K562 (cell line): Measurements from ENCODE around the gene TNNT2. TPM values are rescaled to one million over a fixed set of nuclear protein-coding genes. Genes with fewer than 3 reads are reported as not detected.
A peak's percentile ranks its signal among the peaks of the same experiment; 100 is the strongest.

ENCODE experiments used
- ATAC-seq: fragments of 200-7000 bp; cut with Tn5 transposase; 3 replicates; pipeline ENCODE4 v1.9.1; 2020; ENCODE audit warnings: moderate library complexity
- BruUV-seq: library from RNA; stranded (reverse); fragments of 400-500 nt; replicated peaks from 2 replicates; lab custom pipeline; 2021; lab: Mats Ljungman, UMichigan
- CTCF ChIA-PET: fragments of 300-600 bp; formaldehyde crosslinking; extraction: SDS; loops from one replicate; lab custom pipeline; 2021; ENCODE audit warnings: low intra/inter-chr PET ratio; lab: Yijun Ruan, JAX
- POLR2A ChIA-PET: fragments of 300-600, 350-650 bp; sonication (Branson Sonifier 250); formaldehyde crosslinking; extraction: SDS; loops from one replicate; lab custom pipeline; 2021; ENCODE audit warnings: antibody characterized with exemption, inconsistent platforms; lab: Yijun Ruan, JAX
- DNase-seq, 4 experiments: peaks; one replicate each; pipeline versions ENCODE4 v3.0.0 to v3.0.0-alpha.2; 2011 to 2018; ENCODE audit warnings: low spot score in 3 of 4, mixed read lengths in 3 of 4; ENCODE audit errors: extremely low read depth in 1 of 4
- FAIRE-seq: peaks from 2 replicates; lab custom pipeline; 2011; peaks lifted over from hg19 to GRCh38; lab: Jason Lieb, UNC
- H2AFZ ChIP-seq: 2 replicates; pipeline ENCODE4 v1.6.0; 2011; ENCODE audit warnings: low read depth, low read length, control low read depth, inconsistent platforms
- H3K27ac ChIP-seq: fragments of 200-600 bp; 3 replicates; pipeline ENCODE4 v1.8.0; 2011; ENCODE audit warnings: low read depth, mild to moderate bottlenecking, control low read depth, inconsistent platforms, low read length, moderate library complexity, mixed read lengths; ENCODE audit errors: extremely low read depth
- H3K27me3 ChIP-seq, 2 experiments: fragments of 300-600 bp in 1 of 2; 2 replicates in 1 of 2; 3 replicates in 1 of 2; pipeline versions ENCODE4 v1.6.0 to v1.8.0; 2011; ENCODE audit warnings: inconsistent platforms in 2 of 2, low read length in 2 of 2, mild to moderate bottlenecking in 1 of 2, mixed read lengths in 1 of 2, moderate library complexity in 1 of 2; ENCODE audit not compliant: control insufficient read depth in 2 of 2, insufficient read depth in 2 of 2
- H3K36me3 ChIP-seq: fragments of 300-600 bp; 3 replicates; pipeline ENCODE4 v1.8.0; 2011; ENCODE audit warnings: mild to moderate bottlenecking, low read length, inconsistent platforms; ENCODE audit not compliant: control insufficient read depth, insufficient read depth
- H3K4me1 ChIP-seq, 2 experiments: fragments of 200-600 bp in 1 of 2; replicated peaks in 1 of 2; 2 replicates in 1 of 2; 3 replicates in 1 of 2; pipeline versions ENCODE4 v1.5.1 to v1.8.0; 2011; ENCODE audit warnings: inconsistent platforms in 2 of 2, low read length in 2 of 2, mild to moderate bottlenecking in 1 of 2, mixed read lengths in 1 of 2, moderate library complexity in 1 of 2; ENCODE audit not compliant: control insufficient read depth in 2 of 2, insufficient read depth in 2 of 2
- H3K4me2 ChIP-seq: 2 replicates; pipeline ENCODE4 v1.6.1; 2011; ENCODE audit warnings: low read length, control low read depth, inconsistent platforms, mixed read lengths; ENCODE audit not compliant: insufficient read depth
- H3K4me3 ChIP-seq: fragments of 200-600 bp; sonication (generic), shearing (Covaris generic); 2 replicates; pipeline ENCODE4 v1.5.1; 2016; ENCODE audit warnings: control low read depth, inconsistent platforms
- H3K79me2 ChIP-seq: fragments of 200-600 bp; 3 replicates; pipeline ENCODE4 v1.8.0; 2011; ENCODE audit warnings: low read length, inconsistent platforms; ENCODE audit not compliant: control insufficient read depth, insufficient read depth
- H3K9ac ChIP-seq, 2 experiments: 2 replicates each; pipeline versions ENCODE4 v1.6.0 to v1.6.1; 2011; ENCODE audit warnings: low read depth in 2 of 2, low read length in 2 of 2, control low read depth in 1 of 2, inconsistent platforms in 1 of 2, mild to moderate bottlenecking in 1 of 2, mixed read lengths in 1 of 2; ENCODE audit not compliant: insufficient read depth in 1 of 2
- H3K9me1 ChIP-seq: one replicate; pipeline ENCODE4 v1.6.0; 2011; ENCODE audit warnings: inconsistent platforms, mild to moderate bottlenecking, low read length, moderate library complexity; ENCODE audit not compliant: control insufficient read depth, insufficient read depth
- H3K9me3 ChIP-seq: replicated peaks from 2 replicates; pipeline ENCODE4 v1.5.1; 2011; ENCODE audit warnings: low read depth, low read length, inconsistent platforms; ENCODE audit not compliant: control insufficient read depth, insufficient read depth
- H4K20me1 ChIP-seq: replicated peaks from 2 replicates; pipeline ENCODE4 v1.6.1; 2011; ENCODE audit warnings: low read length, inconsistent platforms, mixed read lengths; ENCODE audit not compliant: control insufficient read depth, insufficient read depth
- CBX1 ChIP-seq: sonication (generic); IDR thresholded peaks from 2 replicates; pipeline ENCODE4 v1.6.1; 2016; ENCODE audit warnings: antibody characterized with exemption, low read depth, mild to moderate bottlenecking
- EZH2 ChIP-seq: IDR thresholded peaks from 2 replicates; pipeline ENCODE4 v1.6.1; 2012; ENCODE audit warnings: low read depth, mild to moderate bottlenecking, inconsistent platforms, low read length, borderline replicate concordance
- HLTF ChIP-seq: fragments of 450-650 bp; IDR thresholded peaks from 2 replicates; pipeline ENCODE4 v1.6.1; 2016
- HOMEZ ChIP-seq: fragments of 250-450 bp; sonication (Bioruptor Pico); IDR thresholded peaks from 2 replicates; pipeline ENCODE4 v1.4.0; 2020; ENCODE audit warnings: mild to moderate bottlenecking, moderate library complexity
- KLF1 ChIP-seq: fragments of 450-650 bp; IDR thresholded peaks from 2 replicates; pipeline ENCODE4 v1.6.1; 2016; ENCODE audit warnings: missing genetic modification characterization, missing compliant biosample characterization
- MITF ChIP-seq: IDR thresholded peaks from 2 replicates; pipeline ENCODE4 v1.6.1; 2014; ENCODE audit warnings: antibody characterized with exemption
- NCOA6 ChIP-seq: fragments of 450-650 bp; IDR thresholded peaks from 2 replicates; pipeline ENCODE4 v1.6.1; 2017; ENCODE audit warnings: mild to moderate bottlenecking
- NONO ChIP-seq, 2 experiments: fragments of 200-400 bp in 1 of 2; fragments of 450-650 bp in 1 of 2; formaldehyde crosslinking in 1 of 2; IDR thresholded peaks; 2 replicates each; pipeline ENCODE4 v1.6.1; 2017; ENCODE audit warnings: low read depth in 2 of 2, mild to moderate bottlenecking in 2 of 2, moderate library complexity in 2 of 2, low read length in 1 of 2
- REST ChIP-seq, 2 experiments: fragments of 450-650 bp; formaldehyde crosslinking in 1 of 2; IDR thresholded peaks; 2 replicates each; pipeline versions ENCODE4 v1.4.0 to v1.6.1; 2014 to 2020; ENCODE audit warnings: mild to moderate bottlenecking in 2 of 2, borderline replicate concordance in 1 of 2, low read depth in 1 of 2
- ZNF197 ChIP-seq: fragments of 200-800 bp; sonication (Bioruptor generic); IDR thresholded peaks from 2 replicates; pipeline ENCODE4 v1.6.1; 2016; ENCODE audit warnings: low read depth, missing genetic modification characterization, missing compliant biosample characterization
- WGBS: fragments of 100-300 bp; shearing (Covaris generic); methylation state at CpG from one replicate; pipeline ENCODE4 v1.1.6; 2016; ENCODE audit warnings: low coverage, mixed read lengths; ENCODE audit not compliant: insufficient coverage; ENCODE audit errors: missing lambda C conversion rate; 5-methylcytosine and 5-hydroxymethylcytosine counted together
- in situ Hi-C: fragments of 300-500 bp; cut with MboI; formaldehyde crosslinking; loops from 4 replicates; pipeline ENCODE4 v1.15.0; 2018; ENCODE audit warnings: inconsistent platforms, mixed read lengths
- intact Hi-C: fragments of 100-400 bp; cut with micrococcal nuclease; formaldehyde crosslinking; loops from 2 replicates; pipeline ENCODE4 v1.14.2; 2022
- polyA plus RNA-seq, 8 experiments: library from polyadenylated mRNA; depleted of rRNA in 4 of 8; stranded (reverse) in 5 of 8; unstranded in 3 of 8; fragments of >200 nt; fragmentation: Nextera tagmentation in 2 of 8; fragmentation: Illumina TruSeq in 1 of 8; extraction: Ambion mirVana in 2 of 8; extraction: Trizol in 1 of 8; gene quantifications; 2 replicates each; pipeline versions ENCODE4 v1.2.1 to v1.2.3, GENCODE V29; 2011 to 2014; ENCODE audit warnings: inconsistent platforms in 1 of 8, missing spikeins in 1 of 8
- total RNA-seq, 7 experiments: library from RNA; depleted of rRNA in 6 of 7; stranded (reverse); fragments of >200 nt in 6 of 7; fragmentation: Illumina TruSeq in 2 of 7; extraction: Trizol in 2 of 7; gene quantifications; 2 replicates each; pipeline versions ENCODE4 v1.2.1 to v1.2.3, GENCODE V29; 2011 to 2021; ENCODE audit warnings: low replicate concordance in 1 of 7

The TNNT2 gene
- total and polyA plus RNA-seq, 9 of the 15 experiments (the other 6 are each of a cell fraction or from before 2014, with no cell fraction given), result not detected

GRCh38 chr1:201346337-201346939 is 31.0 kb downstream of the TNNT2 start:
- peaks cover 19% of the 10 kb centered on the region for H4K20me1 ChIP-seq
- no peaks in the 10 kb centered on the region for H3K79me2 ChIP-seq
- H3K27ac ChIP-seq, result no peak overlapping the region
- FAIRE-seq, result peak; percentile 91
- H3K4me1 ChIP-seq, result no peaks in the 10 kb centered on the region
- H2AFZ ChIP-seq, result no peak overlapping the region
- no peaks in the 10 kb centered on the region for H3K9me1 ChIP-seq
- peaks cover 0 to 44% of the 10 kb centered on the region in 2 experiments; a peak in 2 of 5 replicates for H3K27me3 ChIP-seq
- H3K9ac ChIP-seq, result no peak overlapping the region
- CTCF ChIA-PET, result interaction anchor here (0.7 to 1.3 kb wide), 3 partner anchors 15 to 92 kb away, joined by 3 to 7 read pairs (median 3); no protein-coding TSS in a partner anchor
- H3K9me3 ChIP-seq, result no peaks in the 10 kb centered on the region
- intact Hi-C loops (loop anchor here (1.0 to 5.0 kb wide), 2 partner anchors 37 to 94 kb away; no protein-coding TSS in a partner anchor), in situ Hi-C loops (no loop called here)
- DNase-seq, result peak; percentile 57 to 60 (median 58)
- peak; percentile 73 for ATAC-seq
- H3K4me3 ChIP-seq, result no peak overlapping the region
- POLR2A ChIA-PET, result interaction anchor here (0.5 to 1.0 kb wide), 5 partner anchors 16 to 210 kb away, joined by 3 read pairs; no protein-coding TSS in a partner anchor
- H3K36me3 ChIP-seq, result no peaks in the 10 kb centered on the region
- H3K4me2 ChIP-seq, result no peak overlapping the region
- WGBS, result 1% methylated on average over 5 of the region's 5 CpGs
- no TSS peak for BruUV-seq
- TF ChIP-seq HOMEZ (CRISPR knock-in tag) (no peak), MITF (no peak), ZNF197 (CRISPR knock-in tag) (no peak), CBX1 (no peak), EZH2 (no peak), NCOA6 (no peak), NONO (IDR thresholded peaks at IDR 0.05; ENCODE audit: low read depth in 2 of 2, low read length in 1 of 2) (no peak), KLF1 (no peak), HLTF (no peak), REST (IDR thresholded peaks at IDR 0.05; ENCODE audit: borderline replicate concordance) (peak; percentile 20; the same call in 1 of the 2 replicates), REST (CRISPR knock-in tag; IDR thresholded peaks at IDR 0.05; ENCODE audit: low read depth) (no peak)
